GM21367 (cell line): Measurements from ENCODE around the gene HSD17B2.
"Not testable (repeated sequence)": the region's sequence is repeated elsewhere in the genome, so short reads cannot be mapped to it uniquely, and the experiment has no call there.

Source experiments
- ATAC-seq: cut with Tn5 transposase; IDR thresholded peaks from one replicate; pipeline ENCODE4 v1.9.1; 2021; ENCODE audit not compliant: unreplicated experiment

HSD17B2 gene

DNA sequence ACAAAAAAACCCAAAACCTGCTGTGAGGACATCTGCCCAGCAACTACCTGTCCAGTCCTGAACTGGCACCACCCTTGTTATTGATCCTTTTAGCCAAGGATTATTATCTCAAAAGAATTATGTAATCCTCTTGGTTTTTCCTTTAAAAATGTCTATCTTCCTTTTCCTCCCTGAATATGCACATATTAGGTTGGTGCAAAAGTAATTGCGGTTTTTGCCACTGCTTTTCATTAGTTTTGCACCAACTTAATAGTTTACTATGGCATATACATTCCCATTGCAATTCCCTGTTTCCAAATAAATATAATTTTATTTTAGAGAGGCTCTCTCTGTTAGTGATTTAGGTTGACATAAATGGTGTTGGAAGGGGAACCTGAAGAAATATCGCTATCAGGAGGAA lies 83.7 kb downstream of the HSD17B2 start:
- no peak for ATAC-seq

DNA sequence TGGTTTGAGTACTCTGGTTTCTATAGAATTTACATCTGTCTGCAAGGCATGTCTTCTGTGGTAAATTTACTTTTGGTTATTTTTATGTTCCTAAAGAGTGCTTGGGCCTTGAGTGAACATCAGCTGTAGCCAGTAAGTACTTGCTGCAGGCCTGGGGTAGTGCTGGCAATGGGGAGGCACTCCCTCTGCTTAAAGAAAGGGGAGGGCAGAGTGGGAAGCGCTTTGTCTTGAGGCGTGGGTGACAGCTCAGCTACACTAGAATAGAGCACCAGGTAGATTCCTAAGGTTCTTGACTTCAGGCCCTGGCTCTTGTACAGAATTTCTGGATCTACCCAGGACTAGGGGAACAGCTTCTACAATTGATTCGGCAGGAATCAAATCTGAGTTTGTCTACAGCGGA lies 84.4 kb downstream of the HSD17B2 start:
- no peak for ATAC-seq

DNA sequence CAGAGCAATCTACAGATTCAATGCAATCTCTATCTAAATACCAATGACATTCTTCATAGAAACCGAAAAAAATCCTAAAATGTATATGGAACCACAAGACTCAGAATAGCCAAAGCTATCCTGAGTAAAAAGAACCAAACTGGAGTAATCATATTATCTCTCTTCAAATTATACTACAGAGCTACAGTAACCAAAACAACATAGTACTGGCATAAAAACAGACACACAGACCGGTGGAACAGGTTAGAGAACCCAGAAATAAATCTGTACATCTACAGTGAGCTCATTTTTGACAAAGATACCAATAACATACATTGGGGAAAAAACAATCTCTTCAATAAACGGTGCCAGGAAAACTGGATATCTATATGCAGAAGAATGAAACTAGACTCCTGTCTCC lies 89.6 kb downstream of the HSD17B2 start:
- no peak for ATAC-seq

DNA sequence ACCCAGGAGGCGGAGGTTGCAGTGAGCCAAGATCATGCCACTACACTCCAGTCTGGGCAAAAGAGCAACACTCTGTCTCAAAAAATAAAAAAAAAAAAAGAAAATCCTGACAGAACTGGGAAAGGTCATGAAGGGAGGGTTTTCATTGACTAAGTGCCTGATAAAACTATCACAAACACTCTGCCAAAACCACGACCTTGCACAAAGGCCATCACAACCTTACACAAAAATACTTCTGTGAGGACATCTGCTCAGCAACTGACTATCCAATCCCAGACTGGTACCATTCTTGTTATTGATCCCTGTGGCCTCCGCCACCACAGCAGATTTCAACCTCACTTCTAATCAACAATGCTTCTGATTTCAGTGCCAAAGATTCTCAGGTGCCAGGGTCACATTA lies 94.8 kb downstream of the HSD17B2 start:
- no peak for ATAC-seq

DNA sequence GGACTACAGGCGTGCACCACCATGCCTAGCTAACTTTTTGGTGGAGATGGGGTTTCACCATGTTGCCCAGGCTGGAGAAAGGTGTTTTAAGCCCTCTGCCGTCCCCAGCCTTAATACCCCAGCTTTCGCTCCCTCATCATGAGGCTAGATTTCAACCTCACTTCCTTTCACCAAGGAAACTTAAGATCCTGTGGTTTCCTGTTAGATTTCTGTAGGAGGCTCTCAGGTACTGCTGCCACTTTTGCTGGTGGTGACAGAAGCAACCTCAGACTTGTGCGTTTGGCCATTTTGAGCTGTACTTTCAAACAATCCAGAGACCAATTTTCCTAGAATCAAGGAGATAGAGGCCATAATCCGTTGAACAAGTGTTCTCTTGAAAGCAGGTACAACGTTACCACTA lies 98.7 kb downstream of the HSD17B2 start:
- ATAC-seq = no peak

- no peak for ATAC-seq
Measured at GRCh38 chr16:82134846-82135245, 99.8 kb downstream of the HSD17B2 start.

- no peak for ATAC-seq
Measured at GRCh38 chr16:82135844-82136243, 100.8 kb downstream of the HSD17B2 start.

- no peak for ATAC-seq
Measured at GRCh38 chr16:82136956-82137821, 102.1 kb downstream of the HSD17B2 start.

DNA sequence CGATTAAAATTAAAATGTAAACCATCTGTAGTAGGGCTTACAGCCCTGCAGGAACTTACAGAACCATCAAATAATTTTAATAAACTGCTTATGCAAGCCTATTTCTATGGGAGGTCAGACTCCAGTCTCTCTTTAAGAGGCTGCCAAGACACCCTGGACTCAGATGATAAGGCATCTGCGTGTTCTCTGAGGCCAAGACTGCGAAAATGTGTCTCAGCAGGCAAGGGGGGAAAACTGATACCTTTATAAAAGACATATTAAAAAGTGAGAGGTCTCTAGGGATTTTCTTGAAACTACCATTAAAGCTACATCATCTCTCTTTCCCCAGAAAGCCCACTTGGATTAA lies 102.7 kb downstream of the HSD17B2 start:
- ATAC-seq = no peak

GRCh38 chr16:82138478-82139285 lies 103.6 kb downstream of the HSD17B2 start:
- no peak for ATAC-seq

GRCh38 chr16:82139286-82139571 lies 104.2 kb downstream of the HSD17B2 start:
- ATAC-seq = not testable (repeated sequence)

- no peak for ATAC-seq
Measured at GRCh38 chr16:82146556-82146955, 111.5 kb downstream of the HSD17B2 start.

- no peak for ATAC-seq
Measured at GRCh38 chr16:82146957-82147356, 111.9 kb downstream of the HSD17B2 start.

GRCh38 chr16:82147546-82147945 lies 112.5 kb downstream of the HSD17B2 start:
- no peak for ATAC-seq
